Central memory CD4-positive, alpha-beta T cell (primary cell): ENCODE data around the gene PLEKHA3.
"Not testable (repeated sequence)": the region's sequence is repeated elsewhere in the genome, so short reads cannot be mapped to it uniquely, and the experiment has no call there.

ENCODE experiments used
- DNase-seq: peaks from one replicate; pipeline ENCODE4 v3.0.0; 2022

Gene PLEKHA3

DNA sequence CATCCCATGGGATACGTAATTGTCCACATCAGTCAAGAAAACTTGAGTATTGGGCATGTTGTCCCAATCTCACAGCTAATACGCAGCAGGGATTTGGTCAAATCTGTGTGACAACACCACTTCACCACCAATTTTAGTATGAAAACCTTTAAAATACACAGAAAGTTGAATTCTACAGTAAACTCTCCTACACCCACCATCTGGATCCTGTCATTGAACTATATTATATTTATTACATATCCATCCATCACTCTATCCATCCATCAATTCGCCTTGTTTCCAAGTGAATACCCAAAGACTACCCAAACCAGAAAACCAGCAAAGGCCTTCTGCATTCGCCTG lies 1.0 kb upstream of the PLEKHA3 start:
- DNase-seq = no peak

DNA sequence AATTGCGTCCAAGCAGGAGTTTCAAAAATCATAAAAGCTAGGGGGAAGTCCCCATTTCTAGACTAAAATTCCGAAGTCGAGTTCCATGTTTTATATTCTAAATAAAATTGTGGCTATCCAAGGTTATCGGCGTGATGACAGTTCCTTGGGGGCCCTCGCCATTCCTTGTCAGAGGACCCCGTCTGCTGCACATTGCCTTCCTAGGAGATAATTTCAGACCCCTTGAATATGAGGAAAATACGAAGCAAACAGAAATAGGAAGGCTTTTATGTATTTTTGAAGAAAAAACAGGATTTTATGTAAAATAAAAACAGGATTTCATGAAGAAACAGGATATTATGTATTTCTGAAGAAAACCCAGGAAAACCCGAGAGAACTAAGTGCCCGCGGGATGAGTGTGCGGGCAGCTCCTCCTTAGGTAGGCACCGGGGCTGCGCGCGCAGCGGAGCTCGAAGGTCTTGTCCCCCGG lies 465 bp upstream of the PLEKHA3 start:
- no peak for DNase-seq

DNA sequence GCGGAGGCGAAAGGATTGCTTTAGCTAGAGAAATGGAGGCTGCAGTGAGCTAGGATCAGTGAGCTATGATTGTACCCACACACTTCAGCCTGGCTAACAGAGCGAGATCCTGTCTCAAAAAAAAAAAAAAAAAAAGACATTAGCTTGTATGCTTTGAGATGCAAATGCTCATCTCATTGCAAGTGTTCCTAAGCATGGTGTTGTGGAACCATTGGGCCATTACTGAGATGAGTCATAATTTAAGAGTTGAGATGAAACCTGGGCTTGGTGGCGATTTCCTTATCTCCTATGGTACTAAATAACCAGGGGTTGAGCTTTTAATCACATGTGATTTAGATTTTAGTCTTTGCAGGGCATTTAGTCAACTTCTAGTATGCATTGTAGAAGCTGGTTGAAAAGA lies 2.2 kb downstream of the PLEKHA3 start:
- DNase-seq = no peak

DNA sequence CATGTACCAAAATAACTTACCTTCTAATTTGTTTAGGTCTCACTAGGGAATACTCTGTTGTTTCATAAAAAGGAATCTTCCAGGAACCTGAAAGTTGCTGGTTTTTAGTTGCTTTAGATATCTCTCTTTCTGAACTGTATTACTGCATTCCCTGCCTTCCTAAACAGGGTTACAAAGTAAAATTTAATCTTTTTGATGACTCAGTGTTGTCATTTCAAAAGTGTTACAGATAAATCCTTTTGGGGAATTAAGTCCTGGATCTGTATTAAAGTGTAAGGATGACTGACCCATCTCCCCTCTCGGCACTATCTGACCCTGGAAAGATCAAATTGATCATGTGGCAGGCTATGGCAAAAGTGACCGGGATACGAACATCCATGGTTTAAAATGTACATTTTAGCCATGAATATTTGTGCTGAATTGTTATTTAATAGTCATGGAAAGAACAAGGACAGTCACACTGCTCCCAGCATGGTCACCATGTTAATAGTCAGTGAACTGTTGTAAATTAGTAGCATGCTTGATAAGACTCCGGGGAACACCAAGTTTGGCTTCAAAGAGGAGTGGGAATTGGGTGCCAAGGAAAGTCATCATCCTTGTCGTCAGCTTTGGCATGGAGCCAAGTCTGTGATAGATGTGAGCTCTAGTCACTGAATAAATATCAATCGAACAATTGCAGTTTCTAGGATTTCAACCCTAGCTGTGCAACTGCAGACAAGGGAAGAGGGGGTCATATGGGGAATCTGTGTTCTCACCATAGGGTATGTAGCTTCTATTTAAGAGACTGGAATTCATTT lies 4.2 kb downstream of the PLEKHA3 start:
- DNase-seq = no peak

DNA sequence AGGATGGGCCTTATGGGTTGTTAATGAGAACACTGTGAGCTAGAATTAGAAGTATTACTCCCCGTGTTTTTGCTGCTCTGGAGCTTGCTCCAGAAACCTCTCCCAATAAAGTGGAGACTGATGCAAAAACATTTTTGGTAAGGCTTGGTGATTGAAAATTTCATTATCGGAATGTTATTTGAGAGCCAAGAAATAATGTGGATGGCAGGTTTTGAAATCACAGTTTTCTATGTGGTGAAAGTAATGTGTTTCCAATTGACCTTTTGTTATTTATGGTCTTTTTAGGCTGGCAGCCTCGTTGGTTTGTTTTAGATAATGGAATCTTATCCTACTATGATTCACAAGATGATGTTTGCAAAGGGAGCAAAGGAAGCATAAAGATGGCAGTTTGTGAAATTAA lies 5.1 kb downstream of the PLEKHA3 start:
- no peak for DNase-seq

DNA sequence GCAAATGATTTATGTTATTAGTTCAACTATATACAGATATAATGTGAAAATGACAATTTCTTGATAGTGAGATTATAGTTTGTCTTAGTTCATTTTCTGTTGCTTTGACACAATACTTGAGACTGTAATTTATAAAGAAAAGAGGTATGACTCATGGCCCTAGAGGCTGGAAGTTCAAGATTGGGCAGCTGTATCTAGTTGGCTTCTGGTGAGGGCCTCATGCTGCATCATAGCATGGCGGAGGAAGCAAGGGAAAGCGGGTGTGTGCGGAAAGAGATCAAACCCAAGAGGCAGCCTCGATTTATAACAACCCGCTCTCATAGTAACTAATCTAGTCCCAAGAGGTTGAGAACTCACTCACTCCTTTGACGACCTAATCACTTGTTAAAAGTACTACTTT lies 11.4 kb downstream of the PLEKHA3 start:
- no peak for DNase-seq

DNA sequence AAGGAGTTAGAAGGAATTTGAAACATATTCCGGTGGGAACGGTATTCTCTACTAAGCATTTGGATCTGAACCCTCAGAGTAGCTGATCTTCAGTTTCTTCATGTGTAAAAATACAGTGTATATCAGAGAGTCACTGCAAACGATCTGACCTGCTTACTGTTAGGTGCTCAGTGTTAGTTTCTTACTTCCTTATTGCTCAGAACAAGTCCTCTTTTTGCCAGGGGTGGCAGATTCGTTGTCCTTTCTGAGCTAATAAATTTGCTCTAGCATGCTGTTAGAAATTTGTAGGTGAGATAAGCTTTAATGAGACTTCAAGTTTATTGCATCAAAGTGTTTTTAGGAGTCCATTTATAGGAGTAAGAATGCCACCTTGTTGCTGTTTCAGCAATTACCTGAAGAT lies 15.8 kb downstream of the PLEKHA3 start:
- DNase-seq = no peak

DNA sequence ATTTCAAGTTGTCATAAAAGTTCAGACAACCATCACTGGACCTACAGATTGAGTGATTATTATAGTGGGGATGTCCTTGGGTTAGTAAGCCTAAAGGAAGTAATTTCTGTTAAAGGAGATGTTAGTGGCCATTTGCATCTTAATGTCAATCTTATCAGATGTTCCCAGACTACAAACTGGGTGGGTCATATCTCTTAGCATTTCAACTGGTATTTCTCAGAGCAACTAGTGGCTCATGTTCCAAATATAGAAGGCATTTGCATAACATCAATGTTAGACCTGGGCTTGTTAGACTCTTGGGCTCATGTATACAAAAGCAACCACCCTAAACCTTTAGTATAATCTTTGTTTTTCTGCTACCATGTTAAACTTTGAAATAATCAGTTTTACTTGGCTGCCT lies 17.9 kb downstream of the PLEKHA3 start:
- DNase-seq = no peak

DNA sequence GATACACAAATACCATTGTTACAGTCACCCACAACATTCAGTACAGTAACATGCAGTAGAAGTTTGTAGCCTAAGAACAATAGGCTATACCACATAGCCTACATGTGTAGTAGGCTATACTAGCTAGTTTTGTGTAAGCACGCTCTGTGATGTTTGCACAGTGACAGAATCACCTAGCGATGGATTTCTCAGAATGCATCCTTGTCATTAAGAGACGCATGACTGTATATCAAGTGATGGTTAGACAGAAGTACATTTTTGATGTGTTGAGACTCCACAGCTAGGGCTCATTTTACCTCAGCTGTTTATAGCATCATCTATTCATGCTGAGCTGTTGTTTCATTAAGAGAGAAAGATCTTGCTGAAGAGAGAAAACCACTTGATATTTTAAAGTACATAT lies 19.4 kb downstream of the PLEKHA3 start:
- no peak for DNase-seq

DNA sequence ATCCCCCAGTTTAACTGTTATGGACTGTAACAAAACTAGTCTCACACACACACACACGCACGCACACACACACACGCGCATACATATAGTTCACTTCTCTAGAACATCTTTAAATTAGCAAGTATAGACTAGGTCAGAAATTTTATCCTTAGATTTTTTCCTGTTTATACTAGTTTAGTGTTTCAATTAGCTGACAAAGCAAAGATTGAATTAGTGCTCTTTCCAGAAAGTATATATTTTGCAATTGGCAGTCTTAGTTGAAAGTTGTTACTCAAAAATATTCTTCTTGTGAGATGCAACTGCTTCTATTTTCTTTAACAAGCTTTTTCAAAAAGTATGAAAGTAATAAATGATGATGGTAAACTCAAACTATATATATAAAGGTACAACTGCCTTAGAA lies 22.5 kb downstream of the PLEKHA3 start:
- DNase-seq = no peak

DNA sequence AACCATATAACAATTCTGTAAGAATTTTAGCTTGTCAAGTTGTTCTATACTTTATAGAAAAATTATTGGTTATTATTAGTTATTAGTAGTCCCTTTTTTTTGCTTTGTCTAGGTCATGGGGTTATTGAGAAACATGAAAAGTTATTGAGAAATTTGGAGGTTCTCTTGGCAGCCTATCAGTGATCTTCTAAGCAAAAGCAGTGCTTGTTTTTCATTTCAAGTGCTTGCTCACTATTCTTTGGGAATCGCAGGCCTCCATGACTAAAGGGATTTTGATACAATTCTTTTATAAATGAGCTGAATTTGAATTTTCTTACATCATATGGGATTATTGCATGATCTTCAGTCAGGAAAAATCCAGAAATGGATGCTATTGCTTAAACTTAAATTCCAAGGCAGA lies 25.8 kb downstream of the PLEKHA3 start:
- DNase-seq = no peak

DNA sequence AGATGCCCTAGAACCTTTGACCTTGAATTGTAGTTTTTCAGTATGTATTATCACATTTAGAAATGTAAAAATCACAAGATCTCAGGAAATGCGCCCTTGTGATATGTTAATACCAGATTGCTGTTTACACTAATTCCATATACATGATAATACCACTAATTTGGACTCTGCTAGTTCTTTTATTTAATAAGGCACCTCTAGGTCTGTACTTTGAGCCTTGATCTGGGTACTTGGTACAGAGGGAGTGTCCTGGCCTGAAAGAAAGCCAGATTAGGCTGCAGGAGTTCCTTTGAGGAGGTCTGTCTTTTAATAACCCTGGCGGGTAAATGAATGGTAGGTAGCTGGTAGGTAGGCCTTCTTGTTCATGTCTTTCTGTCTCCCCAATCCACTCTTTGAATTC lies 26.3 kb downstream of the PLEKHA3 start:
- DNase-seq = no peak

DNA sequence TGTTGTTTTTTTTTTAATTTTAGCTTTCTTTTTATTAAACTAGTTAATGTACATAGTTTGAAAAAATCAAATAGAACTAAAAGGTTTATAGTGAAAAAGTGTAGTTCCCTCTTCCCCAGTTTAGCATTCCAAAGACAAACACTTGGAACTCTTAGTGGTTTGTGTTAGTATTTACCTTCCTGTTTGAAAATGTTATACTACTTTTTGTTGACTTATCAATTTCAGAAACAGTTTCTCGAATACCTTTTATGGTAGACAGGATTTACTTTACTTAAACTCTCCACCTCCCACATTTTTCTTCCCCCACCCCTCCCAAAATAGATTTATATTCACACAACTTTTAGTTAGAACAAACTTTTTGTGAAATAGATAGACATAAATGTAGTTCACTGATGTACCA lies 26.7 kb downstream of the PLEKHA3 start:
- DNase-seq = no peak

DNA sequence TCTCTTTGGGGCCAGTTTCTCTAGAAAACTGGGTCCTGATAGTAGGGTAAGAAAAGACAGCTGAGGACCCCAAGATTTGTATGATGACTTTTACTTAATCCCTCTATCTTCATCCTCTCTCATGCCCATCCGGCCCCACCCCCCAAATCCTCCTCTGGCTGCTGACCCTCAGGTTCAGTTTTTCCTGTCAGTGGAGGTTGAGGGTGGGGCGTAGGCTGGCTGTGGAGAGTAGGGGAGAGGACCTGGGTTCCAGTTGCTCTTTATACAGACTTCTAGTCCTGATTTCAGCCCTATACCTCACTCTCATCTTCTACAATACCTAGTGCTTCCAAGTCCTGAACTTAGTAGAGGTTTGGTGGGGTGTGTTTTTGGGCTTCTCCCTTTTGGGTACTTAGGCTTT lies 28.4 kb downstream of the PLEKHA3 start:
- DNase-seq = no peak

DNA sequence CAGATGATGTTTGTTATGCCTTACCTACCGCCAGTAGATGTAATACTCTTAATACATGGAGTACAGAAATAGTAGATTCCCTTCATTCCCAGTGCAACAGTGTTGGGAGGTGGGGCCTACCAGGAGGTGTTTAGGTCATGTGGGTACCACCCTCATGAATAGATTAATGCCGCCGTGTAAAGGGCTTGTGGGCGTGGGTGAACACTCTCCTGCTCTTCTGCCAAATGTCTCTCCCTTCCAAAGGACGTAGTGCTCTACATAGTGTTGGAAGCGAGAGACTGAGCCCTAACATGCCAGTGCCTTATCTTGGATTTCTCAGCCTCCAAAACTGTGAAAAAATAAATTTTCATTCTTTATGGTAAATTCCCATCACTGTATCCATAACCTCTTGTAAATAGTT lies 30.1 kb downstream of the PLEKHA3 start:
- no peak for DNase-seq

DNA sequence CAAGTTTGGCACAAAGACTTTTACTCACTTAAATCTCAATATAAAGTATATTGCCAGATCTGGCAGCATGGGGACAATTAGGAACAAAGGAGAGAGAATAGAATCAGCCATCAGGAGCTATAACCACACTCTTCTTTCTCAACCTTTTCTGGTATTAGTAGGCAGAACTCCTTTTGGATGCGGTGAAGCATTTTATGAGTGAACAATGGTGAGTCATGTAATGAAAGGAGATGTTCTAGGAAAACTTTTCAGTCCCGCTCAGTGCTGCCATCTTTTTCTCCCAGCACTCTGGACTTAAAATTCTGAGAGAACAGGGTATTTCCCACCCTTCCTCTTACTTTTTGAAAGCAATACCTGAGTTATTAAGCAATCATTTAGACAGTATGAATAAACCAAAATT lies 32.2 kb downstream of the PLEKHA3 start:
- no peak for DNase-seq

DNA sequence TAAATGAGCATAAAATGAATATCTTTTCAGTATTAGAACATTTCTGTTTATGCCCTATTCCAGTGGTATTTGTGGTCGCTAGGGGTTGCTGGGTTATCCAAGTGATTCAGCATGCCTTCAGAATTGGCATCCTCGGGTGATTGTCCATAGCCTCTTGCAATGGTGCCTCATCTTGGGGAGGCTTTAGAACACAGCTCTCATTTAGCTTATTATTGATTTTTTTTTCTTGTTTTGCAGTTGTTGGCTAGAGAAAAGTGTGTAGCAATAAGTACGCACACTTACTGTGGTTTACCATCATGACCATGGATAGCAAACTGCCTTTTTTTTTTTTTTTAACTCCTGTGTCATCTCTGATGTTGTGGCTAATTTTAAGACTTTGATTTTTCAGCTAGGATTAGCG lies 33.6 kb downstream of the PLEKHA3 start:
- no peak for DNase-seq

DNA sequence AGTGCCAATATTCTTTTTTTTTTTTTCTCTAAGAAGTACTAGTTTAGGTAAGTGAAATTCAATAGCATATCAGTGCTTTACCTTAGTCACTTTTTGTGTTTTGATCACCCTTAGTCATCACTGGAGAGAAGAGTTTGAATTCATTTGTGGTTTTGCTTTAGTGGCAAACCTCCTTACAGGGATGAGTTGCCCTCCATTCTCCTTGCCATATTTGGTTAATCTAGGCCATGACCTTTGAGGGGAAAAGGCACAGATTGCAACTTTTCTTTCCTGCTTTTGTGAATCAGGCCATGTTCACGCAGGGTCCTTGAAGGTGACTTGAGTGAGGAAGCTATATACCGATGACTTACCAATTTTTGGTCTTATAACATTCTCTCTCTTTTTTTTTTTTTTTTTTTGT lies 34.4 kb downstream of the PLEKHA3 start:
- peak; percentile 42 for DNase-seq

DNA sequence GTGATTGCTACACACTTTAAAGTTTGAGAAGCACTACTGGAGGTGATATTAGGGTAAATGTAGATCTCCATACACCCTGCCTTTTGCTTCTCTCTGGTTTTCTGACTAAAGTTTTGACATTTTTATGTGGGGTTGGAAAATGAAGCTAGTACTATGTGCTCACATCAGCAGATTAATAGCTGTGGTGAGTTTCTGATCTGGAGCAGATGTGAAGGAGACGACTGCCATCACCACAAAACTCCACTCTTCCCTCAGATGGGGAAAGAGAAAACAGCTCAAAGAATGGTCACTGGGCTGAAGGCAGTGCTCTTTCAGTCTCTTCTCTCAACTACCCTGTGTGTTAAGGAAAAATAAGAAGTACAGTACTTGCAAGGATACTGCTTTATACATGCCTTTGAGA lies 37.2 kb downstream of the PLEKHA3 start:
- DNase-seq = no peak

DNA sequence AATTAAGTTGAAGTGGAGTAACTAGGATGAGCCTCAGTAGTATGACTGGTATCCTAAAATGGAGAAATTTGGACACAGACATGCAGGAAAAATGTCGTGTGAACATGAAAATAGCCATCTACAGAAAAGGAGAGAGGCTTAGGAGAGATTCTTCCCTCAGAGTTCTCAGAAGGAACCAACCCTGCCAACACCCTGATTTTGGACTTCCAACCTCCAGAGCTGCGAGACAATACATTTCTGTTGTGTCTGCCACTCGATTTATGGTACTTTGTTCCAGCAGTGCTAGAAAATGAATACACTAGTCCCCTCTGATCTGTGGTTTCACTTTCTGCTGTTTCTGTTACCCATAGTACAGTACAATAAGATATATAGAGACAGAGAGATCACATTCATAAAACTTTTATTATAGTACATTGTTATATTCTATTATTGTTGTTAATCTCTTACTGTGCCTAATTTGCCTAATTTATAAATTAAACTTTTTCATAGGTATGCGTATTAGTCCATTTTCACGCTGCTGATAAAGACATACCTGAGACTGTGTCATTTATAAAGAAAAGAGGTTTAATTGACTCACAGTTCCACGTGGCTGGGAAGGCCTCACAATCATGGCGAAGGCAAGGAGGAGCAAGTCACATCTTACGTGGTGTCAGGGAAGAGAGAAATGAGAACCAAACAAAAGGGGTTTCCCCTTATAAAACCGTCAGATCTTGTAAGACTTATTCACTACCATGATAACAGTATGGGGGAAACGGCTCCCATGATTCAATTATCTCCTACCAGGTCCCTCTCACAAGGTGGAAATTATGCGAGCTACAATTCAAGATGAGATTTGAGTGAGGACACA lies 41.3 kb downstream of the PLEKHA3 start:
- DNase-seq = no peak

DNA sequence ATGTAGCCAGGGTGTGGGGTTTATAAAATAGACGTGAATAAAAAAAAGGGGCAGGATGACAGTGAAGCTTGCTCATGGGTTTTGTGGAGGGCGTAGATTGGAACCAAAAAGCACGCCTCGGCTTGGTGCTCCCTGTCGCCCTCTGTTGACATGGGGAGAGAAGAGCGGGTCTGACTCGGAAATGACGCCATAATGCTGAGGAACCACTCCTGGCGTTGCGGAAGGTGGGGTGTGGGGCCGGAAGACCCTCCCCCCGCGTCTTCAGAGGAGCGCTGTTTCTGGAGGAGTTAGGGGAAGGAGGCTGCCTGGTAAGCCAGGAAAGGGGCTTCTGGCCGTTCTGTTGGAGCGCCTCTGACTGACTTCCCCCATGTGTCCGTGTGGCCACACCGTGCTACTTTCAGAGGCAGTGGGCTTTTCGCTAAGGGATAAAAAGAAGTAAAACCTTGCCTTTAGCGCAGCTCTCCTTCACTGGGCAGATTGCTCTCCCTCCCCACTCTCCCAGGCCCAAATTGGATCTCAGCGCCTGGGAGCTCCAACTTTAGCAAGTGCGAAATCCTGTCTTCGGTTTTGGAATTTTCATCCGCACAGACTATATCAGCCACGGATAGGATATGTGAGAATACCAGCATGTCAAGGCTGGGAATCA lies 42.8 kb downstream of the PLEKHA3 start:
- DNase-seq = peak; percentile 82

DNA sequence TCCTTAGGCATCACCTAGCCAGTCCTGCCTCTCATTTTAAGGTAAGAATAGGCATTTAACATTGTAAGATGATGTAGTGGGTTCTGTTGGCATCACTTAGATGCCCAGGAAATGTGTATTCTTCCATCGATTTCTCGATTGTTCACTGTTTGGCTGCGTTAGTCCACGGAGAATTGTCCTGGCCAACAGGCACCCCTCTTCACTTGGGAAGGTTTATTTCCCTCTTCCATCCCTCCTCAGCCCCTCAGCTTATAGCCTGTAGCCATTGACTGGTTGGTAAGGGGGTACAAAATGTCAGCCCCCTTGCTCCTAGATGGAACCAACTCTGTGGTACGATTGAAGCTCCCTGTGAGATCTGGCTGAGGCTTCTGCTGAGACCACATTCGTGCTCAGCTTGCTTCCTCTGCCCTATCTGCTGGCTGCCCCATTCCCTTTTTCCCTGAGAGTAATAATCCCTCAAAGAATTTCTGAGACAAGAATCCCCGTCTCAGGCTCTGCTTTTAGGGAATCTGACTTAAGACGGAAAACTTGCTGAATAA lies 43.4 kb downstream of the PLEKHA3 start:
- DNase-seq = no peak

DNA sequence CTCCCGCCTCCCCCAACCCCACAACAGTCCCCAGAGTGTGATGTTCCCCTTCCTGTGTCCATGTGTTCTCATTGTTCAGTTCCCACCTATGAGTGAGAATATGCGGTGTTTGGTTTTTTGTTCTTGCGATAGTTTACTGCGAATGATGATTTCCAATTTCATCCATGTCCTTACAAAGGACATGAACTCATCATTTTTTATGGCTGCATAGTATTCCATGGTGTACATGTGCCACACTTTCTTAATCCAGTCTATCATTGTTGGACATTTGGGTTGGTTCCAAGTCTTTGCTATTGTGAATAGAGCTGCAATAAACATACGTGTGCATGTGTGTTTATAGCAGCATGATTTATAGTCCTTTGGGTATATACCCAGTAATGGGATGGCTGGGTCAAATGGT lies 44.8 kb downstream of the PLEKHA3 start:
- DNase-seq = not testable (repeated sequence)

DNA sequence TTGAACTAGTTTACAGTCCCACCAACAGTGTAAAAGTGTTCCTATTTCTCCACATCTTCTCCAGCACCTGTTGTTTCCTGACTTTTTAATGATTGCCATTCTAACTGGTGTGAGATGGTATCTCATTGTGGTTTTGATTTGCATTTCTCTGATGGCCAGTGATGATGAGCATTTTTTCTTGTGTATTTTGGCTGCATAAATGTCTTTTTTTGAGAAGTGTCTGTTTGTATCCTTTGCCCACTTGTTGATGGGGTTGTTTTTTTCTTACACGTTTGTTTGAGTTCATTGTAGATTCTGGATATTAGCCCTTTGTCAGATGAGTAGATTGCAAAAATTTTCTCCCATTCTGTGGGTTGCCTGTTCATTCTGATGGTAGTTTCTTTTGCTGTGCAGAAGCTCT lies 45.2 kb downstream of the PLEKHA3 start:
- DNase-seq = not testable (repeated sequence)
